Esophagus muscularis mucosa (tissue), 4 donors: Measurements from ENCODE around the gene ANXA10.

Experiments used
- EP300 ChIP-seq: sonication (generic); formaldehyde crosslinking; IDR thresholded peaks from one replicate; pipeline ENCODE4 v1.6.1; 2017; ENCODE audit warnings: antibody characterized with exemption
- POLR2AphosphoS5 ChIP-seq, 2 donors: sonication (generic); formaldehyde crosslinking; IDR thresholded peaks; one replicate each; pipeline ENCODE4 v1.6.1; 2017; ENCODE audit warnings: antibody characterized with exemption in 2 of 2
- TF ChIP-seq, protein P1 (sequence below), 3 experiments: fragments of 200-600 bp in 2 of 3; fragments of 450-650 bp in 1 of 3; sonication (generic) in 2 of 3; IDR thresholded peaks; one replicate each; pipeline ENCODE4 v1.5.1; 2017 to 2019; ENCODE audit warnings: antibody characterized with exemption in 3 of 3, mild to moderate bottlenecking in 2 of 3, moderate library complexity in 1 of 3

DNA sequence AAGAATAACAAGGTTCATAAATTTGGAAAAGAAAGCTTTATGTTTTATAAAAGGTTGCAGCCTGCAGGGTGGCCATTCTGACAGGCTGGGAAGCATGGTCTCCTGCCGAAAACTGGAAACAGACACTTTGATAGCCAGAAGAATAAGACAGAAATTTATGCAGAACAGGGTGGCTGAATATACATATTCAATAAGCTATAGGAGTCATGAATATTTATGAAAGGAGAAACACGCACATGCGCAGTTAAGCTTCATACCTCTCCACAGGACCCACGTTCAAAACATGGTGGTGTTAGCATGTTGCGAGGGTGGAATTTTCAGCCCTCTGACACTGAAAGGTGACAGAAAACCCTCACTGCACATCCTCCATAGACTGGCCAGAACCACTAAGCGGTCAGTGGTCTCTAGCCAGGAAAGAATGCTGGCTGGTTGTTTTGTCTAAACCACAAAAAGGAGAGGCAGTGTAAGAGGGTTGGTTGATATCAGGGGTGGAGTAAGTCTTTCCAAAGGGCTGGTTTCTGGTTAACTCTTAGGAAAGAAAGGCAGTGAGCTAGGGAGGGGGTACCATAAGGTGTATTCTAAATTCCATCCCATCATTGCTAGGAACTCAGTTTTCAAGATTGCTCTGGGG, 58.2 kb downstream of the ANXA10 start:
- TF ChIP-seq EP300 (no peak), POLR2AphosphoS5 (IDR thresholded peaks at IDR 0.05) (no peak)
- TF ChIP-seq, protein P1, sequence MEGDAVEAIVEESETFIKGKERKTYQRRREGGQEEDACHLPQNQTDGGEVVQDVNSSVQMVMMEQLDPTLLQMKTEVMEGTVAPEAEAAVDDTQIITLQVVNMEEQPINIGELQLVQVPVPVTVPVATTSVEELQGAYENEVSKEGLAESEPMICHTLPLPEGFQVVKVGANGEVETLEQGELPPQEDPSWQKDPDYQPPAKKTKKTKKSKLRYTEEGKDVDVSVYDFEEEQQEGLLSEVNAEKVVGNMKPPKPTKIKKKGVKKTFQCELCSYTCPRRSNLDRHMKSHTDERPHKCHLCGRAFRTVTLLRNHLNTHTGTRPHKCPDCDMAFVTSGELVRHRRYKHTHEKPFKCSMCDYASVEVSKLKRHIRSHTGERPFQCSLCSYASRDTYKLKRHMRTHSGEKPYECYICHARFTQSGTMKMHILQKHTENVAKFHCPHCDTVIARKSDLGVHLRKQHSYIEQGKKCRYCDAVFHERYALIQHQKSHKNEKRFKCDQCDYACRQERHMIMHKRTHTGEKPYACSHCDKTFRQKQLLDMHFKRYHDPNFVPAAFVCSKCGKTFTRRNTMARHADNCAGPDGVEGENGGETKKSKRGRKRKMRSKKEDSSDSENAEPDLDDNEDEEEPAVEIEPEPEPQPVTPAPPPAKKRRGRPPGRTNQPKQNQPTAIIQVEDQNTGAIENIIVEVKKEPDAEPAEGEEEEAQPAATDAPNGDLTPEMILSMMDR (IDR thresholded peaks at IDR 0.05) = no peak
